Endodermal cell (in vitro differentiated cells): ENCODE data around the gene MOSPD3. TPM values are rescaled to one million over a fixed set of nuclear protein-coding genes. Genes with fewer than 3 reads are reported as not detected.
A peak's percentile ranks its signal among the peaks of the same experiment; 100 is the strongest.

ENCODE experiments used
- DNase-seq: peaks from one replicate; pipeline ENCODE4 v3.0.0-alpha.2; 2017
- H3K27ac ChIP-seq: 2 replicates; pipeline ENCODE4 v1.5.1; 2013; ENCODE audit warnings: mild to moderate bottlenecking, low read depth, low read length, moderate library complexity
- H3K27me3 ChIP-seq: 2 replicates; pipeline ENCODE4 v1.6.1; 2013; ENCODE audit warnings: mild to moderate bottlenecking, low read length, moderate library complexity; ENCODE audit not compliant: insufficient read depth, control insufficient read depth, poor library complexity, severe bottlenecking
- H3K36me3 ChIP-seq: 2 replicates; pipeline ENCODE4 v1.7.0; 2013; ENCODE audit warnings: mild to moderate bottlenecking, low read length, moderate library complexity; ENCODE audit not compliant: control insufficient read depth, insufficient read depth
- H3K4me1 ChIP-seq: one replicate; pipeline ENCODE4 v1.7.0; 2013; ENCODE audit warnings: low read length; ENCODE audit not compliant: control insufficient read depth, insufficient read depth
- H3K4me3 ChIP-seq: 2 replicates; pipeline ENCODE4 v1.5.1; 2013; ENCODE audit warnings: mild to moderate bottlenecking, low read length, moderate library complexity
- H3K9ac ChIP-seq: 2 replicates; pipeline ENCODE4 v1.6.1; 2013; ENCODE audit warnings: mild to moderate bottlenecking, low read length, moderate library complexity; ENCODE audit not compliant: poor library complexity, severe bottlenecking; ENCODE audit errors: extremely low read depth
- H3K9me3 ChIP-seq: 2 replicates; pipeline ENCODE4 v1.6.1; 2013; ENCODE audit warnings: mild to moderate bottlenecking, low read length, moderate library complexity; ENCODE audit not compliant: control insufficient read depth
- H3K27ac Mint-ChIP-seq: 2 replicates; pipeline ENCODE4 v1.8.0; 2020; ENCODE audit warnings: mixed read lengths
- H3K27me3 Mint-ChIP-seq: 2 replicates; pipeline ENCODE4 v1.8.0; 2021; ENCODE audit warnings: mild to moderate bottlenecking, mixed read lengths; ENCODE audit not compliant: insufficient read depth
- H3K36me3 Mint-ChIP-seq: 2 replicates; pipeline ENCODE4 v1.8.0; 2020; ENCODE audit warnings: low read depth, mixed read lengths
- H3K4me1 Mint-ChIP-seq: 2 replicates; pipeline ENCODE4 v1.8.0; 2020; ENCODE audit warnings: mixed read lengths
- H3K4me3 Mint-ChIP-seq: 2 replicates; pipeline ENCODE4 v1.8.0; 2020; ENCODE audit warnings: mild to moderate bottlenecking, moderate library complexity, mixed read lengths
- H3K9me3 Mint-ChIP-seq: 2 replicates; pipeline ENCODE4 v1.8.0; 2020; ENCODE audit warnings: mild to moderate bottlenecking, mixed read lengths
- CTCF ChIP-seq: fragments of 200-600 bp; sonication (generic); conservative IDR thresholded peaks from 2 replicates; pipeline ENCODE4 v1.5.0; 2021; ENCODE audit warnings: antibody characterized with exemption, mild to moderate bottlenecking
- WGBS, 2 experiments: methylation state at CpG; one replicate each; pipeline versions ENCODE4 v1.1.5 to v1.1.7; 2013; ENCODE audit warnings: missing lambda C conversion rate in 2 of 2, mixed read lengths in 1 of 2; ENCODE audit not compliant: insufficient coverage in 1 of 2, insufficient read length in 1 of 2; 5-methylcytosine and 5-hydroxymethylcytosine counted together
- total RNA-seq, 2 donors: library from RNA; stranded (reverse); fragmentation: NEBNext Ultra II Directional in 1 of 2; extraction: Animal tissue kit (Norgen Biotek cat#: 25700) in 1 of 2; gene quantifications; 2 replicates in 1 of 2; 3 replicates in 1 of 2; pipeline ENCODE4 v1.2.1, GENCODE V29; 2021

MOSPD3 gene
- total RNA-seq, 2 donors from 2014 or later = 19.8 to 25.5 TPM

- peak overlapping the region; percentile 31 for H3K4me3 Mint-ChIP-seq
- H3K4me3 ChIP-seq = no peak overlapping the region
- no peaks in the 10 kb centered on the region for H3K36me3 Mint-ChIP-seq
- no peaks in the 10 kb centered on the region for H3K36me3 ChIP-seq
- no peak overlapping the region for H3K9ac ChIP-seq
- 21 to 67% methylated on average over 1 to 3 of the region's 3 CpGs for WGBS, 2 experiments
- no peak for TF ChIP-seq CTCF
- no peaks in the 10 kb centered on the region for H3K4me1 ChIP-seq
- no peak overlapping the region for H3K27ac ChIP-seq
- H3K4me1 Mint-ChIP-seq = no peaks in the 10 kb centered on the region
- H3K27me3 Mint-ChIP-seq = peaks cover 32% of the 10 kb centered on the region
- no peaks in the 10 kb centered on the region for H3K9me3 ChIP-seq
- no peak for DNase-seq
- no peaks in the 10 kb centered on the region for H3K9me3 Mint-ChIP-seq
- peaks cover 11% of the 10 kb centered on the region for H3K27me3 ChIP-seq
- no peak overlapping the region for H3K27ac Mint-ChIP-seq
Observed at GRCh38 chr7:100626055-100626454, 13.7 kb downstream of the MOSPD3 start.

GRCh38 chr7:100626530-100627237 lies 14.3 kb downstream of the MOSPD3 start:
- peaks cover 36% of the 10 kb centered on the region for H3K27me3 Mint-ChIP-seq
- no peaks in the 10 kb centered on the region for H3K36me3 Mint-ChIP-seq
- Histone ChIP-seq H3K4me1 (no peaks in the 10 kb centered on the region), H3K4me3 (no peak overlapping the region), H3K9me3 (no peaks in the 10 kb centered on the region), H3K9ac (no peak overlapping the region), H3K27me3 (peaks cover 13% of the 10 kb centered on the region), H3K27ac (no peak overlapping the region), H3K36me3 (no peaks in the 10 kb centered on the region)
- peak; percentile 94 for DNase-seq
- no peak for TF ChIP-seq CTCF
- no peaks in the 10 kb centered on the region for H3K4me1 Mint-ChIP-seq
- 12 to 24% methylated on average over 3 to 37 of the region's 37 CpGs for WGBS, 2 experiments
- peak overlapping the region; percentile 31 for H3K4me3 Mint-ChIP-seq
- no peak overlapping the region for H3K27ac Mint-ChIP-seq
- no peaks in the 10 kb centered on the region for H3K9me3 Mint-ChIP-seq

- DNase-seq = no peak
- Histone ChIP-seq H3K9ac (no peak overlapping the region), H3K36me3 (no peaks in the 10 kb centered on the region), H3K9me3 (no peaks in the 10 kb centered on the region), H3K4me1 (no peaks in the 10 kb centered on the region), H3K27ac (no peak overlapping the region), H3K4me3 (no peak overlapping the region), H3K27me3 (peaks cover 18% of the 10 kb centered on the region)
- Mint-ChIP-seq H3K4me1 (no peaks in the 10 kb centered on the region), H3K27me3 (peaks cover 41% of the 10 kb centered on the region), H3K27ac (no peak overlapping the region), H3K4me3 (no peak overlapping the region), H3K9me3 (no peaks in the 10 kb centered on the region), H3K36me3 (no peaks in the 10 kb centered on the region)
- WGBS, 2 experiments = 91 to 97% methylated on average over 16 to 21 of the region's 21 CpGs
- no peak for TF ChIP-seq CTCF
Observed at GRCh38 chr7:100627238-100627549, 14.9 kb downstream of the MOSPD3 start.
